ENCODE data around the gene TRIM24. TPM values are rescaled to one million over a fixed set of nuclear protein-coding genes. Genes with fewer than 3 reads are reported as not detected.
A peak's percentile ranks its signal among the peaks of the same experiment; 100 is the strongest.

The TRIM24 gene
- total and polyA plus RNA-seq, 2 experiments from 2014 or later: 47.8 to 63.1 TPM

DNA sequence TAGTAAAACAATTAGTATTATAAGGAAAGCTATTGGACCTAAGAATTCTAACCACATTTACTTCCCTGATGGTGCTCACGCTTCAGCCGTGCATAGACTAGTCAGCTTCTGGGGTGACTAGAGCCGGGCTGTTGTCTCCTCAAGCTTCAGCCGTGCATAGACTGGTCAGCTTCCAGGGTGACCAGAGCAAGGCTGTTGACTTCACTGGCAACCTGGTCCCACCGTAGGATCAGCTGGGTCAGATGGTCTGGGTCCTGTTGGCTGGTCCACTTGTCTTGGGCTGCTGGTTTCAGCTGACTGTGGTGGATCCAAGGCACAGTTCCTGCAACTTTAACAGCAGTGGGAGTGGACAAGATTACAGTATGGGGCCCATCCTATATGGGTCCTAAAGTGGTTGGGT lies 99.4 kb downstream of the TRIM24 start:
- WGBS (ENCODE audit: low lambda C conversion rate, missing lambda C conversion rate): 97% methylated on average over 5 of the region's 5 CpGs
- Histone ChIP-seq H3K4me3 (no peak overlapping the region), H3K9me3 (ENCODE audit: low read depth) (peaks cover 48% of the 10 kb centered on the region), H2AFZ (no peak overlapping the region), H3K27ac (no peak overlapping the region), H3K4me2 (no peak overlapping the region), H3K79me2 (peaks cover 24% of the 10 kb centered on the region), H3K27me3 (no peaks in the 10 kb centered on the region), H4K20me1 (ENCODE audit: insufficient read depth, poor library complexity, severe bottlenecking) (no peaks in the 10 kb centered on the region), H3K9me2 (replicated peaks; ENCODE audit: insufficient read depth) (no peaks in the 10 kb centered on the region), H3K36me3 (replicated peaks; ENCODE audit: insufficient read depth, low read depth) (peaks cover 45% of the 10 kb centered on the region), H3K4me1 (ENCODE audit: insufficient read depth) (no peaks in the 10 kb centered on the region)
- DNase-seq (ENCODE audit: low spot score): no peak
- TF ChIP-seq EZH2phosphoT487 (IDR thresholded peaks at IDR 0.05; ENCODE audit: low read depth, severe bottlenecking, unreplicated experiment) (no peak), EZH2 (IDR thresholded peaks at IDR 0.05; ENCODE audit: borderline replicate concordance) (no peak)
- TF ChIP-seq, protein P1, sequence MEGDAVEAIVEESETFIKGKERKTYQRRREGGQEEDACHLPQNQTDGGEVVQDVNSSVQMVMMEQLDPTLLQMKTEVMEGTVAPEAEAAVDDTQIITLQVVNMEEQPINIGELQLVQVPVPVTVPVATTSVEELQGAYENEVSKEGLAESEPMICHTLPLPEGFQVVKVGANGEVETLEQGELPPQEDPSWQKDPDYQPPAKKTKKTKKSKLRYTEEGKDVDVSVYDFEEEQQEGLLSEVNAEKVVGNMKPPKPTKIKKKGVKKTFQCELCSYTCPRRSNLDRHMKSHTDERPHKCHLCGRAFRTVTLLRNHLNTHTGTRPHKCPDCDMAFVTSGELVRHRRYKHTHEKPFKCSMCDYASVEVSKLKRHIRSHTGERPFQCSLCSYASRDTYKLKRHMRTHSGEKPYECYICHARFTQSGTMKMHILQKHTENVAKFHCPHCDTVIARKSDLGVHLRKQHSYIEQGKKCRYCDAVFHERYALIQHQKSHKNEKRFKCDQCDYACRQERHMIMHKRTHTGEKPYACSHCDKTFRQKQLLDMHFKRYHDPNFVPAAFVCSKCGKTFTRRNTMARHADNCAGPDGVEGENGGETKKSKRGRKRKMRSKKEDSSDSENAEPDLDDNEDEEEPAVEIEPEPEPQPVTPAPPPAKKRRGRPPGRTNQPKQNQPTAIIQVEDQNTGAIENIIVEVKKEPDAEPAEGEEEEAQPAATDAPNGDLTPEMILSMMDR (IDR thresholded peaks at IDR 0.05; ENCODE audit: poor library complexity): no peak

DNA sequence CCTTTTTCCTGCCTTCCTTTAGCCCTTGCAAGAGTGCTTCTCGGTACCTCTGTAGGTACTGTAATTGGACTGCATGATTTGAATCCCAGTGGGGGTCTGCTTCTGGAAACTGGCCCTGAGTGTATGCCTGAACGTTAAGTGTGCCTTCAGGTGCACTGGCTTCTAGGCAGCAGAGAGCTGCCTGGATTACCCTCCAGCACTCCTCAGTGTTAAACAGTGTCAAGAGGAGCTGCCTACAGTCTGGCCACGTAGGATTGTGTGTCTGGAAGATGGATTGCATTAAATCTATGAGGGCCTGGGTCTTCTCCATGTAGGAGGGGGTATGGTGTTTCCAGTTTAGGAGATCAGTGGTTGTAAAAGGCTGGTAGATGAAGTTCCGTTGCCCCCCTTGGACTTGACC lies 103.7 kb downstream of the TRIM24 start:
- H3K27ac ChIP-seq: peak overlapping the region; percentile 53
- H3K27me3 ChIP-seq: no peaks in the 10 kb centered on the region
- H2AFZ ChIP-seq: no peak overlapping the region
- H3K36me3 ChIP-seq (replicated peaks; ENCODE audit: insufficient read depth, low read depth): peaks cover 25% of the 10 kb centered on the region
- H3K4me2 ChIP-seq: peak overlapping the region; percentile 34
- no peak for DNase-seq (ENCODE audit: low spot score)
- H3K9me2 ChIP-seq (replicated peaks; ENCODE audit: insufficient read depth): no peaks in the 10 kb centered on the region
- peaks cover 16% of the 10 kb centered on the region for H3K9me3 ChIP-seq (ENCODE audit: low read depth)
- WGBS (ENCODE audit: low lambda C conversion rate, missing lambda C conversion rate): 96% methylated on average over 4 of the region's 4 CpGs
- peaks cover 5% of the 10 kb centered on the region for H3K79me2 ChIP-seq
- H3K4me1 ChIP-seq (ENCODE audit: insufficient read depth): no peaks in the 10 kb centered on the region
- H4K20me1 ChIP-seq (ENCODE audit: insufficient read depth, poor library complexity, severe bottlenecking): no peaks in the 10 kb centered on the region
- TF ChIP-seq, protein P1 (IDR thresholded peaks at IDR 0.05; ENCODE audit: poor library complexity): no peak
- TF ChIP-seq EZH2phosphoT487 (IDR thresholded peaks at IDR 0.05; ENCODE audit: low read depth, severe bottlenecking, unreplicated experiment) (no peak), EZH2 (IDR thresholded peaks at IDR 0.05; ENCODE audit: borderline replicate concordance) (no peak)
- H3K4me3 ChIP-seq: no peak overlapping the region

DNA sequence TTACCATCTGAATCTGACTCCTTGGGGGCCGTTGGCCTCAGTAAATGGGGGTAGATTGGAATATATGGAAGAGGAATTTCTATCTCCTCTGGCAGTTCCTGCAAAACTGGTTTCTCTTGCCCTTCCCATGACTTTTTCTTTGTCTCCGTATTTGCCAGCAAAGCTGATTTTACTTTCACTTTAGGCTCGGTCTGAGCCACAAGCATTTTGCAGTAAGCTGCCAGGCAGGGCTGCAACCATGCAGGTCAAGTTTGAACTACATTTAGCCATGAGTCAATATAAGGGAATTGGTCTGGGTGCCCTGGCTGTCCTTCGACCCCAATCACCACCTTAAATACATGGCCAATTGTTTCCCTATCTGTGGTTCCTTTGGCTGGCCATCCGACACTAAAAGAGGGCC lies 104.3 kb downstream of the TRIM24 start:
- Histone ChIP-seq H3K9me2 (replicated peaks; ENCODE audit: insufficient read depth) (no peaks in the 10 kb centered on the region), H3K4me2 (peak overlapping the region; percentile 34), H3K79me2 (peaks cover 6% of the 10 kb centered on the region), H4K20me1 (ENCODE audit: insufficient read depth, poor library complexity, severe bottlenecking) (no peaks in the 10 kb centered on the region), H2AFZ (no peak overlapping the region), H3K4me3 (no peak overlapping the region), H3K4me1 (ENCODE audit: insufficient read depth) (no peaks in the 10 kb centered on the region), H3K9me3 (ENCODE audit: low read depth) (peaks cover 16% of the 10 kb centered on the region), H3K27me3 (no peaks in the 10 kb centered on the region), H3K36me3 (replicated peaks; ENCODE audit: insufficient read depth, low read depth) (peaks cover 25% of the 10 kb centered on the region), H3K27ac (peak overlapping the region; percentile 76)
- TF ChIP-seq EZH2 (IDR thresholded peaks at IDR 0.05; ENCODE audit: borderline replicate concordance) (no peak), EZH2phosphoT487 (IDR thresholded peaks at IDR 0.05; ENCODE audit: low read depth, severe bottlenecking, unreplicated experiment) (no peak)
- TF ChIP-seq, protein P1 (IDR thresholded peaks at IDR 0.05; ENCODE audit: poor library complexity): no peak
- 88% methylated on average over 5 of the region's 5 CpGs for WGBS (ENCODE audit: low lambda C conversion rate, missing lambda C conversion rate)
- peak; percentile 19 for DNase-seq (ENCODE audit: low spot score)

DNA sequence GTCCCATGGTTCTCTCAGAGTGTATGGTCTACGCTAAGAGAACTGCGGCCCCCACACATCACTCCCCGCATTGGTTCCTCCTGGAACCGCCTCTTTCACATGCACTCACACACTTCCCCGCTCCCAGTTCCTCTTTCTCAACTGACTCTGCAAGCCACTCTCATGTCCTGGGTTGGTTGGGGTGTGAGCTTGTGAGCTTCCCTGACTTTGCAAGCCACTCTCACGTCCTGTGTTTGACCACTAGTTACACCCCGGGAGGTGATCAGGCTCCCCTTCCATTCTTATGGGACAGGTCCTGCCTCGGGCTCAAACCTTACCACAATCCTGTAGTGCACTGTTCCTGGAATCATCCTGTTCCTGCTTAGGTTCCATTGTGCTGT lies 105.0 kb downstream of the TRIM24 start:
- Histone ChIP-seq H2AFZ (no peak overlapping the region), H3K27ac (peak overlapping the region; percentile 76), H3K9me2 (replicated peaks; ENCODE audit: insufficient read depth) (no peaks in the 10 kb centered on the region), H3K4me2 (no peak overlapping the region), H3K9me3 (ENCODE audit: low read depth) (peaks cover 16% of the 10 kb centered on the region), H3K36me3 (replicated peaks; ENCODE audit: insufficient read depth, low read depth) (peaks cover 25% of the 10 kb centered on the region), H4K20me1 (ENCODE audit: insufficient read depth, poor library complexity, severe bottlenecking) (no peaks in the 10 kb centered on the region), H3K4me1 (ENCODE audit: insufficient read depth) (no peaks in the 10 kb centered on the region), H3K4me3 (no peak overlapping the region), H3K27me3 (no peaks in the 10 kb centered on the region), H3K79me2 (peaks cover 6% of the 10 kb centered on the region)
- TF ChIP-seq EZH2phosphoT487 (IDR thresholded peaks at IDR 0.05; ENCODE audit: low read depth, severe bottlenecking, unreplicated experiment) (no peak), EZH2 (IDR thresholded peaks at IDR 0.05; ENCODE audit: borderline replicate concordance) (no peak)
- TF ChIP-seq, protein P1 (IDR thresholded peaks at IDR 0.05; ENCODE audit: poor library complexity): no peak
- DNase-seq (ENCODE audit: low spot score): no peak
- over 99% methylated on average over 8 of the region's 8 CpGs for WGBS (ENCODE audit: low lambda C conversion rate, missing lambda C conversion rate)

Measured in hepatocyte (in vitro differentiated cells).